ENCODE results near the gene TEX22. TPM values are rescaled to one million over a fixed set of nuclear protein-coding genes. Genes with fewer than 3 reads are reported as not detected.

TEX22 gene
- total RNA-seq, 1 experiment from 2014 or later: 0.29 TPM

GRCh38 chr14:105355049-105355575 is 43.2 kb upstream of the TEX22 start:
- intact Hi-C loops (cut with micrococcal nuclease): no loop called here

DNA sequence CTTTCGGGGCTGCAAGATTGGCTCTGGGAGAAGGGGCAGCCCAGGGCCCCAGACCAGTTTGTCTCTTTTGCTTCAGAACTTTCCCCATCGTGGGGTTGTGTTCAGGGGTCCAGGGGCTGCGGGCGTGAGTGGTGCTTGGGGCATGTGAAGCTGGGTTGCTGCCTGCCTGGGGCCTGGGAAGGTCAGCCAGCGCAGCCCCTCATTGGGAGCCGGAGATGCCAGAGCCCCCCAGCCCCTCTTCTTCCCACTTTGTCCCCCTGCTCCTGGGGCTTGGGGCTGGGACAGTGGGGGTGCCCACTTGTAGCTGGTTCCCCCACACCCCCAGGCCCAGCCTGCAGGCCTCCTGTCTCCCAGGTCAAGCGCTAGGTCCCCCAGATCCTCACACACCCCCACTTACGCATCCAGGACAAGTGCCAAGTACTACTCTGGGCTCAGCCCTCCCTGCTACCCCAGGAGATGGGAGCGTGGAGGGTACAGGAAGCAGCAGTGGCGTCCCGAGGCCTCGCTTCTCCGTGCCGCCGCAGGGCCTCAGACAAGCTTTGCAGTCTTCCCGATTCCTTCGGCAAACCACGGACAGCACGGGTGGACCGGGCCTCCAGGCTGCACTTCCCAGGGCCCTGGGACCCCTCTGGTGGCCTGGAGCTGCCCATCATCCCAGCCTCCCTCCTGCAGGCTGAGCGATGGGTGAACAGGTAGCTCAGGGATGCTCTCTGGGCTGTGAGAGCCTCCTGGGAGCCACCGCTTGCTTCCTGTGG is 42.3 kb upstream of the TEX22 start:
- no peaks in the 10 kb centered on the region for H4K20me1 ChIP-seq (ENCODE audit: low read length)
- H3K9me2 ChIP-seq (replicated peaks; ENCODE audit: low read length): no peaks in the 10 kb centered on the region
- H3K36me3 ChIP-seq (ENCODE audit: low read depth, low read length): 0 out of 2 replicates have a peak, but pooled peaks cover 2% of the 10 kb centered on the region
- H3K79me2 ChIP-seq (ENCODE audit: low read length): no peaks in the 10 kb centered on the region
- ATAC-seq (no peak), DNase-seq (no peak)
- H3K9ac ChIP-seq (ENCODE audit: low read length): no peak overlapping the region
- no peaks in the 10 kb centered on the region for H3K27me3 ChIP-seq (ENCODE audit: low read length)
- H3K9me3 ChIP-seq (ENCODE audit: low read length): no peaks in the 10 kb centered on the region
- TF ChIP-seq EZH2phosphoT487 (IDR thresholded peaks at IDR 0.05; ENCODE audit: borderline replicate concordance, low read length): no peak
- TF ChIP-seq, protein P1, sequence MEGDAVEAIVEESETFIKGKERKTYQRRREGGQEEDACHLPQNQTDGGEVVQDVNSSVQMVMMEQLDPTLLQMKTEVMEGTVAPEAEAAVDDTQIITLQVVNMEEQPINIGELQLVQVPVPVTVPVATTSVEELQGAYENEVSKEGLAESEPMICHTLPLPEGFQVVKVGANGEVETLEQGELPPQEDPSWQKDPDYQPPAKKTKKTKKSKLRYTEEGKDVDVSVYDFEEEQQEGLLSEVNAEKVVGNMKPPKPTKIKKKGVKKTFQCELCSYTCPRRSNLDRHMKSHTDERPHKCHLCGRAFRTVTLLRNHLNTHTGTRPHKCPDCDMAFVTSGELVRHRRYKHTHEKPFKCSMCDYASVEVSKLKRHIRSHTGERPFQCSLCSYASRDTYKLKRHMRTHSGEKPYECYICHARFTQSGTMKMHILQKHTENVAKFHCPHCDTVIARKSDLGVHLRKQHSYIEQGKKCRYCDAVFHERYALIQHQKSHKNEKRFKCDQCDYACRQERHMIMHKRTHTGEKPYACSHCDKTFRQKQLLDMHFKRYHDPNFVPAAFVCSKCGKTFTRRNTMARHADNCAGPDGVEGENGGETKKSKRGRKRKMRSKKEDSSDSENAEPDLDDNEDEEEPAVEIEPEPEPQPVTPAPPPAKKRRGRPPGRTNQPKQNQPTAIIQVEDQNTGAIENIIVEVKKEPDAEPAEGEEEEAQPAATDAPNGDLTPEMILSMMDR (conservative IDR thresholded peaks at IDR 0.05; ENCODE audit: low read depth, low read length): no peak
- TF ChIP-seq EZH2 (IDR thresholded peaks at IDR 0.05; ENCODE audit: low read length, unreplicated experiment): no peak
- ChIA-PET CTCF (no interaction called here), POLR2A (ENCODE audit: unreplicated experiment) (no interaction called here)
- H2AFZ ChIP-seq (ENCODE audit: low read length): no peak overlapping the region
- H3K27ac ChIP-seq (ENCODE audit: low read length): no peak overlapping the region
- no TSS peak for BruUV-seq (replicated peaks)
- intact Hi-C loops (cut with micrococcal nuclease): no loop called here
- H3F3A ChIP-seq (ENCODE audit: low read length, unreplicated experiment): no peaks in the 10 kb centered on the region
- H3K4me3 ChIP-seq (ENCODE audit: low read length): no peak overlapping the region
- no peak overlapping the region for H3K4me2 ChIP-seq (ENCODE audit: low read length)
- 0 out of 2 replicates have a peak, but pooled peaks cover 5% of the 10 kb centered on the region for H3K4me1 ChIP-seq (ENCODE audit: insufficient read depth, low read length)

More at GRCh38 chr14:105355049-105355575, 43.2 kb upstream of the TEX22 start:
- ChIA-PET CTCF (no interaction called here), POLR2A (ENCODE audit: unreplicated experiment) (no interaction called here)
- DNase-seq: no peak
- ATAC-seq: no peak
- Histone ChIP-seq H4K20me1 (ENCODE audit: low read length) (no peaks in the 10 kb centered on the region), H3K79me2 (ENCODE audit: low read length) (no peaks in the 10 kb centered on the region), H3K4me1 (ENCODE audit: insufficient read depth, low read length) (0 out of 2 replicates have a peak, but pooled peaks cover 5% of the 10 kb centered on the region), H3K4me2 (ENCODE audit: low read length) (no peak overlapping the region), H3K27me3 (ENCODE audit: low read length) (no peaks in the 10 kb centered on the region), H3K36me3 (ENCODE audit: low read depth, low read length) (no peaks in the 10 kb centered on the region), H2AFZ (ENCODE audit: low read length) (no peak overlapping the region), H3K4me3 (ENCODE audit: low read length) (no peak overlapping the region), H3K9me2 (replicated peaks; ENCODE audit: low read length) (no peaks in the 10 kb centered on the region), H3K9ac (ENCODE audit: low read length) (no peak overlapping the region), H3F3A (ENCODE audit: low read length, unreplicated experiment) (no peaks in the 10 kb centered on the region), H3K27ac (ENCODE audit: low read length) (no peak overlapping the region), H3K9me3 (ENCODE audit: low read length) (no peaks in the 10 kb centered on the region)
- TF ChIP-seq, protein P1 (conservative IDR thresholded peaks at IDR 0.05; ENCODE audit: low read depth, low read length): no peak
- no peak for TF ChIP-seq EZH2phosphoT487 (IDR thresholded peaks at IDR 0.05; ENCODE audit: borderline replicate concordance, low read length)
- TF ChIP-seq EZH2 (IDR thresholded peaks at IDR 0.05; ENCODE audit: low read length, unreplicated experiment): no peak
- no TSS peak for BruUV-seq (replicated peaks)

GRCh38 chr14:105356927-105357326 is 41.4 kb upstream of the TEX22 start:
- H3K27me3 ChIP-seq (ENCODE audit: low read length): no peaks in the 10 kb centered on the region
- H3K9me3 ChIP-seq (ENCODE audit: low read length): no peaks in the 10 kb centered on the region
- ChIA-PET CTCF (no interaction called here), POLR2A (ENCODE audit: unreplicated experiment) (no interaction called here)
- H3K4me2 ChIP-seq (ENCODE audit: low read length): no peak overlapping the region
- no peak for DNase-seq
- no TSS peak for BruUV-seq (replicated peaks)
- H3K27ac ChIP-seq (ENCODE audit: low read length): no peak overlapping the region
- intact Hi-C loops (cut with micrococcal nuclease): no loop called here
- H3K36me3 ChIP-seq (ENCODE audit: low read depth, low read length): 0 out of 2 replicates have a peak, but pooled peaks cover 2% of the 10 kb centered on the region
- no peaks in the 10 kb centered on the region for H3K79me2 ChIP-seq (ENCODE audit: low read length)
- H2AFZ ChIP-seq (ENCODE audit: low read length): no peak overlapping the region
- no peaks in the 10 kb centered on the region for H3F3A ChIP-seq (ENCODE audit: low read length, unreplicated experiment)
- no peak for TF ChIP-seq EZH2 (IDR thresholded peaks at IDR 0.05; ENCODE audit: low read length, unreplicated experiment)
- TF ChIP-seq, protein P1 (conservative IDR thresholded peaks at IDR 0.05; ENCODE audit: low read depth, low read length): no peak
- no peak for TF ChIP-seq EZH2phosphoT487 (IDR thresholded peaks at IDR 0.05; ENCODE audit: borderline replicate concordance, low read length)
- ATAC-seq: no peak
- no peak overlapping the region for H3K4me3 ChIP-seq (ENCODE audit: low read length)
- no peaks in the 10 kb centered on the region for H4K20me1 ChIP-seq (ENCODE audit: low read length)
- 0 out of 2 replicates have a peak, but pooled peaks cover 5% of the 10 kb centered on the region for H3K4me1 ChIP-seq (ENCODE audit: insufficient read depth, low read length)
- H3K9me2 ChIP-seq (replicated peaks; ENCODE audit: low read length): no peaks in the 10 kb centered on the region
- H3K9ac ChIP-seq (ENCODE audit: low read length): no peak overlapping the region
